GM12872 (cell line): ENCODE data around the gene ECHS1.

ENCODE experiments used
- CTCF ChIP-seq: IDR thresholded peaks from 3 replicates; pipeline ENCODE4 v1.5.1; 2011; ENCODE audit warnings: low read depth, mild to moderate bottlenecking, low read length, moderate library complexity; ENCODE audit not compliant: insufficient read depth

The ECHS1 gene

GRCh38 chr10:133357285-133358161, 15.6 kb downstream of the ECHS1 start, which contains the start of gene FUOM:
TSS of gene FUOM (minus strand) at chr10:133358019. CDS start at chr10:133358007, 12 bp downstream.
- TF ChIP-seq CTCF = no peak; the same call in 2 of the 3 replicates

- no peak for TF ChIP-seq CTCF
Observed at GRCh38 chr10:133356549-133357284, 16.4 kb downstream of the ECHS1 start.

GRCh38 chr10:133355991-133356390, 17.2 kb downstream of the ECHS1 start:
- TF ChIP-seq CTCF = no peak

- no peak for TF ChIP-seq CTCF
Observed at GRCh38 chr10:133355266-133355665, 17.9 kb downstream of the ECHS1 start.

- TF ChIP-seq CTCF = no peak
Observed at GRCh38 chr10:133354672-133355240, 18.4 kb downstream of the ECHS1 start.

- TF ChIP-seq CTCF = no peak
Observed at GRCh38 chr10:133353988-133354605, 19.1 kb downstream of the ECHS1 start.
